HepG2 (cell line): Measurements from ENCODE around the gene ALDH1L2.

Experiments used
- EZH2 ChIP-seq: conservative IDR thresholded peaks from 2 replicates; pipeline ENCODE4 v1.6.1; 2012; ENCODE audit warnings: mild to moderate bottlenecking, low read depth, low read length, moderate library complexity
- TF ChIP-seq, protein P1 (sequence below): sonication (generic); formaldehyde crosslinking; IDR thresholded peaks from 2 replicates; pipeline ENCODE4 v1.5.0; 2020; ENCODE audit warnings: mild to moderate bottlenecking, missing genetic modification reagents, moderate library complexity
- TF ChIP-seq, protein P2 (sequence below): IDR thresholded peaks from 2 replicates; pipeline ENCODE4 v1.6.1; 2016; ENCODE audit warnings: low read depth, borderline replicate concordance
- TF ChIP-seq, protein P3 (sequence below): sonication (generic); formaldehyde crosslinking; IDR thresholded peaks from 2 replicates; pipeline ENCODE4 v1.4.0; 2020; ENCODE audit warnings: missing genetic modification reagents

GRCh38 chr12:104974626-104975290, 109.5 kb downstream of the ALDH1L2 start:
- TF ChIP-seq EZH2 = no peak
- TF ChIP-seq, protein P1, sequence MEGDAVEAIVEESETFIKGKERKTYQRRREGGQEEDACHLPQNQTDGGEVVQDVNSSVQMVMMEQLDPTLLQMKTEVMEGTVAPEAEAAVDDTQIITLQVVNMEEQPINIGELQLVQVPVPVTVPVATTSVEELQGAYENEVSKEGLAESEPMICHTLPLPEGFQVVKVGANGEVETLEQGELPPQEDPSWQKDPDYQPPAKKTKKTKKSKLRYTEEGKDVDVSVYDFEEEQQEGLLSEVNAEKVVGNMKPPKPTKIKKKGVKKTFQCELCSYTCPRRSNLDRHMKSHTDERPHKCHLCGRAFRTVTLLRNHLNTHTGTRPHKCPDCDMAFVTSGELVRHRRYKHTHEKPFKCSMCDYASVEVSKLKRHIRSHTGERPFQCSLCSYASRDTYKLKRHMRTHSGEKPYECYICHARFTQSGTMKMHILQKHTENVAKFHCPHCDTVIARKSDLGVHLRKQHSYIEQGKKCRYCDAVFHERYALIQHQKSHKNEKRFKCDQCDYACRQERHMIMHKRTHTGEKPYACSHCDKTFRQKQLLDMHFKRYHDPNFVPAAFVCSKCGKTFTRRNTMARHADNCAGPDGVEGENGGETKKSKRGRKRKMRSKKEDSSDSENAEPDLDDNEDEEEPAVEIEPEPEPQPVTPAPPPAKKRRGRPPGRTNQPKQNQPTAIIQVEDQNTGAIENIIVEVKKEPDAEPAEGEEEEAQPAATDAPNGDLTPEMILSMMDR = no peak
- TF ChIP-seq, protein P2, sequence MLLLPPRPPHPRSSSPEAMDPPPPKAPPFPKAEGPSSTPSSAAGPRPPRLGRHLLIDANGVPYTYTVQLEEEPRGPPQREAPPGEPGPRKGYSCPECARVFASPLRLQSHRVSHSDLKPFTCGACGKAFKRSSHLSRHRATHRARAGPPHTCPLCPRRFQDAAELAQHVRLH (CRISPR knock-in tag) = no peak
- TF ChIP-seq, protein P3, sequence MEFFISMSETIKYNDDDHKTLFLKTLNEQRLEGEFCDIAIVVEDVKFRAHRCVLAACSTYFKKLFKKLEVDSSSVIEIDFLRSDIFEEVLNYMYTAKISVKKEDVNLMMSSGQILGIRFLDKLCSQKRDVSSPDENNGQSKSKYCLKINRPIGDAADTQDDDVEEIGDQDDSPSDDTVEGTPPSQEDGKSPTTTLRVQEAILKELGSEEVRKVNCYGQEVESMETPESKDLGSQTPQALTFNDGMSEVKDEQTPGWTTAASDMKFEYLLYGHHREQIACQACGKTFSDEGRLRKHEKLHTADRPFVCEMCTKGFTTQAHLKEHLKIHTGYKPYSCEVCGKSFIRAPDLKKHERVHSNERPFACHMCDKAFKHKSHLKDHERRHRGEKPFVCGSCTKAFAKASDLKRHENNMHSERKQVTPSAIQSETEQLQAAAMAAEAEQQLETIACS (CRISPR knock-in tag) = no peak
